Heart right ventricle (tissue), 16 donors: ENCODE results near the gene HRH3. TPM values are rescaled to one million over a fixed set of nuclear protein-coding genes. Genes with fewer than 3 reads are reported as not detected.

Experiments
- ATAC-seq, 8 donors: fragments of 200-7000 bp; cut with Tn5 transposase; one replicate each; pipeline ENCODE4 v1.9.1; 2020; ENCODE audit warnings: mild to moderate bottlenecking in 8 of 8, moderate library complexity in 8 of 8, moderate number of reproducible peaks in 1 of 8
- DNase-seq, 2 donors: peaks; one replicate each; pipeline ENCODE4 v3.0.0-alpha.2; 2020
- H3K27ac ChIP-seq, 10 donors: fragments of 200-600 bp; sonication (generic) in 2 of 10; one replicate each; pipeline versions ENCODE4 v1.5.0 to v1.8.0; 2020 to 2022; ENCODE audit warnings: mild to moderate bottlenecking in 3 of 10
- H3K27me3 ChIP-seq, 7 donors: fragments of 200-600 bp; one replicate each; pipeline ENCODE4 v1.8.0; 2021 to 2022; ENCODE audit warnings: mild to moderate bottlenecking in 2 of 7
- H3K36me3 ChIP-seq, 9 donors: fragments of 200-600 bp; sonication (generic) in 1 of 9; one replicate each; pipeline versions ENCODE4 v1.5.0 to v1.8.0; 2020 to 2022; ENCODE audit warnings: mild to moderate bottlenecking in 2 of 9
- H3K4me1 ChIP-seq, 9 donors: fragments of 200-600 bp; sonication (generic) in 1 of 9; one replicate each; pipeline versions ENCODE4 v1.5.0 to v1.8.0; 2020 to 2022; ENCODE audit warnings: mild to moderate bottlenecking in 4 of 9
- H3K4me3 ChIP-seq, 10 donors: fragments of 200-600 bp; sonication (generic) in 2 of 10; one replicate each; pipeline versions ENCODE4 v1.5.0 to v1.8.0; 2020 to 2022; ENCODE audit warnings: mild to moderate bottlenecking in 7 of 10, moderate library complexity in 2 of 10
- H3K9me3 ChIP-seq, 11 donors: fragments of 200-600 bp in 10 of 11; sonication (generic) in 2 of 11; one replicate each; pipeline versions ENCODE4 v1.5.0 to v1.8.0; 2013 to 2022; ENCODE audit warnings: mild to moderate bottlenecking in 2 of 11, control low read depth in 1 of 11, moderate library complexity in 1 of 11
- CTCF ChIP-seq, 9 donors: fragments of 200-600 bp; sonication (generic) in 2 of 9; IDR thresholded peaks; one replicate each; pipeline versions ENCODE4 v1.5.0 to v1.8.0; 2021 to 2022; ENCODE audit warnings: antibody characterized with exemption in 9 of 9, mild to moderate bottlenecking in 5 of 9, moderate library complexity in 1 of 9
- WGBS, 2 donors: extraction: QIAGEN DNeasy Blood & Tissue Kit; methylation state at CpG; one replicate each; pipeline ENCODE4 v1.1.7; 2013; ENCODE audit warnings: inconsistent platforms in 1 of 2; 5-methylcytosine and 5-hydroxymethylcytosine counted together
- intact Hi-C, 10 donors: fragments of 100-400 bp; cut with DNase I; formaldehyde crosslinking; loops; one replicate each; pipeline versions ENCODE4 v1.11.1 to v1.14.2; 2022
- polyA plus RNA-seq, 2 donors: library from polyadenylated mRNA; stranded (reverse); fragments of 200-250 nt; gene quantifications; one replicate each; pipeline ENCODE4 v1.2.3, GENCODE V29; 2013
- total RNA-seq, 10 donors: library from RNA; stranded (reverse); fragmentation: NEBNext Ultra II Directional in 3 of 10; extraction: Animal tissue kit (Norgen Biotek cat#: 25700) in 3 of 10; gene quantifications; one replicate each; pipeline versions ENCODE4 v1.2.1 to v1.2.4, GENCODE V29; 2021 to 2023
- donor health status: Arrhythmogenic right ventricular cardiomyopathy.
- donor health status: ischemic (EF 13 %, LVEDD 7.1; RV severe dilation, severe dysfunction).
- donor health status: healthy with polysubstance abuse.
- donor health status: DM: no; HTN: yes; CAD: no.
- donor health status: DM: no; HTN: no; CAD: no.
- donor health status: ischemic (EF 25% LVEDD 6.9; RV normal size, moderate dysfunction).
- donor health status: ischemic (EF 25% LVEDD 5.7; RV mildly dilated, moderate dysfunction).
- donor health status: healthy.
- donor health status: DM: yes; HTN: yes; CAD: no.
- donor health status: Ischemic cardiomyopathy.
- donor health status: ischemic (EF 35%, LVEDD 5.7; RV mildly dilated, moderate dysfunction).
- donor health status: nonischemic (EF 11% LVEDD 7.7; RV severe dilation, severe dysfunction).
- donor health status: DM: yes; HTN: yes; CAD: no.
- donor health status: PGD.
- donor health status: ischemic (EF 29% LVEDD 5.4; RV normal size, mild dysfunction).
- donor health status: nonischemic (EF 23%, LVEDD 6.1; RV moderate dilation, normal function).

Gene HRH3
- total and polyA plus RNA-seq, 12 donors, result not detected

DNA sequence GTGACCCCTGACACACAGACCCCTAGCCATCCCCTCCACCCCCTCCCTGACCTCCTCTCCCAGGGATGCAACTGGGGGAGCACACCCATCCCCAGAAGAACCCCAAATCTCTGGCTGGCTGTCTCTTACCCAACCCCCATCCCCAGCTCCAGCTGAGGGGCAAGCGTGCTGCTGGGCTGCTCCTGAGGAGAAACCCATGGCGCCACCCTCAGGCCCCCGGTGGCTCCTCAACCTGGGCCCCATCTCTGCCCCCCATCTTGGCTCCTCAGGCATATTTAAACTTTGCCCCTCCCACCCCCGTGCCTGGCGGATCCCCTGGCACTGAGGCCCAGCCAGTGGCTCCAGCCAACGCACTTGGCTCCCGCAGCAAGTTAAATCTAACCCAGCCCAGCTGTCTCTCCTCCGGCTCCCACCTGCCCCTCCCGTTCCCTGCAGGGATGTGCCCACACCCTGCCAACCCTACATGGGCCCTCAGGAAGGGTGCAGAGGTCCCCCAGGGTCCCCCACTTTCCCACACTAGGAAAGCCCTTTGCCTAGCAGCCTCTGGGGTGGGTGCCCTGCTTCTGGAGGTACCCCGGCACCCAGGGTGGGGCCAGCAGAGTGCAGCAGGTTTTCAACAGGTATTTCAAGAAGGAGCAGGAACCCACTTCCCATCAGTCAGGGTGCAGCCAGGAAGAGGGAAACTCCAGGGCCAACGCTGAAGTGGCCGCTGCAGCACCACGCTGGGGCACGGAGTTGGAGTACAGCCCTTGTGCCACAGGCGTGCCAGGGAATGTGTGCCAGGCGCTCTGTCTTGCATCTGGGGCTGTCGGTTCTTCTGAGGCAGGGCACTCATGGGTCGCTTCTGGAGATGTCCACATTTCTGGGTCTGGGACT is 12.9 kb upstream of the HRH3 start:
- H3K9me3 ChIP-seq, result peaks cover 0 to 4% (median 0%) of the 10 kb centered on the region in 11 donors
- peaks cover 0 to 6% (median 0%) of the 10 kb centered on the region in 7 donors for H3K27me3 ChIP-seq
- intact Hi-C loops, result loop anchor here in 1 of 10 donors (5.0 kb wide), 1 partner anchor 46 kb away; no protein-coding TSS in a partner anchor
- H3K36me3 ChIP-seq, result no peaks in the 10 kb centered on the region
- no peak overlapping the region for H3K4me3 ChIP-seq
- peak overlapping the region in 8 of 10 donors; percentile 44 to 88 (median 83) for H3K27ac ChIP-seq
- 55 to 64% methylated on average over 18 of the region's 18 CpGs for WGBS, 2 donors
- no peak for TF ChIP-seq CTCF (IDR thresholded peaks at IDR 0.05)
- DNase-seq (peak; percentile 46 to 53), ATAC-seq (peak; percentile 26 to 67 (median 52))
- peaks cover 0 to 46% (median 21%) of the 10 kb centered on the region in 9 donors for H3K4me1 ChIP-seq

GRCh38 chr20:62232194-62232593 is 12.1 kb upstream of the HRH3 start:
- Histone ChIP-seq H3K27me3 (peaks cover 0 to 9% (median under 1%) of the 10 kb centered on the region in 7 donors), H3K27ac (no peak overlapping the region), H3K4me3 (no peak overlapping the region), H3K36me3 (no peaks in the 10 kb centered on the region), H3K4me1 (peaks cover 0 to 38% (median 14%) of the 10 kb centered on the region in 9 donors), H3K9me3 (peaks cover 0 to 4% (median 0%) of the 10 kb centered on the region in 11 donors)
- ATAC-seq (no peak), DNase-seq (no peak)
- WGBS, 2 donors, result 84 to 87% methylated on average over 7 of the region's 7 CpGs
- intact Hi-C loops, result loop anchor here in 1 of 10 donors (5.0 kb wide), 1 partner anchor 45 kb away; no protein-coding TSS in a partner anchor
- TF ChIP-seq CTCF (IDR thresholded peaks at IDR 0.05), result no peak

DNA sequence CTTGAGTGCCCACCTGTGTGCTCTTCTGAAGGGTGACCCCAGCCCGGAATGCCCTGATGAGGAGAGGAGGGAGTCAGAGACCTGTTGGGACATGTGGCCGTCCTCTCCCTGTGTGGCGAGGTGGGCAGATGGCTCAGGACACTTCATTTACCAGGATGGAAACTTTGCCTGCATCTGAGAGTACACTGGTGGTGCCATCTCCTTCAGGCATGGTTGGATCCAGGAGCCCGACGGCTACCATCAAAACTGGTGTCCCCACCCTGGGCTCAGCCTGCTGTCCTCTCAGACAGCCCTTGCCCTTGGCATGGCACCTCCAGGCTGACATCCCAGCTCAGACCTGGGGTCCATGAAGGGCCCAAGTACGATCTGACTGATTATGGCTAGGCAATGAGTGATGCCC is 11.2 kb upstream of the HRH3 start:
- no peak overlapping the region for H3K27ac ChIP-seq
- H3K4me1 ChIP-seq, result peaks cover 0 to 29% (median 11%) of the 10 kb centered on the region in 9 donors
- peaks cover 0 to 4% (median 0%) of the 10 kb centered on the region in 11 donors for H3K9me3 ChIP-seq
- peaks cover 0 to 10% (median 5%) of the 10 kb centered on the region in 7 donors for H3K27me3 ChIP-seq
- DNase-seq (no peak), ATAC-seq (no peak)
- no peak overlapping the region for H3K4me3 ChIP-seq
- intact Hi-C loops, result loop anchor here in 1 of 10 donors (5.0 kb wide), 1 partner anchor 44 kb away; no protein-coding TSS in a partner anchor
- H3K36me3 ChIP-seq, result no peaks in the 10 kb centered on the region
- no peak for TF ChIP-seq CTCF (IDR thresholded peaks at IDR 0.05)
- WGBS, 2 donors, result 86 to 91% methylated on average over 6 of the region's 6 CpGs

- DNase-seq (no peak), ATAC-seq (no peak)
- H3K9me3 ChIP-seq, result peaks cover 0 to 4% (median 0%) of the 10 kb centered on the region in 11 donors
- TF ChIP-seq CTCF (IDR thresholded peaks at IDR 0.05), result no peak
- H3K36me3 ChIP-seq, result no peaks in the 10 kb centered on the region
- peaks cover 0 to 16% (median 5%) of the 10 kb centered on the region in 7 donors for H3K27me3 ChIP-seq
- H3K27ac ChIP-seq, result no peak overlapping the region
- intact Hi-C loops, result loop anchor here in 1 of 10 donors (5.0 kb wide), 1 partner anchor 43 kb away; no protein-coding TSS in a partner anchor
- WGBS, 2 donors, result 90 to 91% methylated on average over 10 of the region's 10 CpGs
- peaks cover 0 to 26% (median 10%) of the 10 kb centered on the region in 9 donors for H3K4me1 ChIP-seq
- H3K4me3 ChIP-seq, result no peak overlapping the region
Measured at GRCh38 chr20:62230696-62231095, 10.6 kb upstream of the HRH3 start.
